ENCODE results near the gene PAH. TPM values are rescaled to one million over a fixed set of nuclear protein-coding genes. Genes with fewer than 3 reads are reported as not detected.

Gene PAH
- total and polyA plus RNA-seq, 2 of the 13 experiments (the other 11 are each of a cell fraction or from before 2014, with no cell fraction given) = 192 to 451 TPM

GRCh38 chr12:102950107-102950949, 33.3 kb upstream of the PAH start (continued):
- peak; percentile 10; the same call in 1 of the 2 replicates for TF ChIP-seq ZNF512B (CRISPR knock-in tag; IDR thresholded peaks at IDR 0.05; ENCODE audit: borderline replicate concordance)
- TF ChIP-seq KAT8 (CRISPR knock-in tag; IDR thresholded peaks at IDR 0.05) = no peak
- no peak for TF ChIP-seq MBD4 (IDR thresholded peaks at IDR 0.05; ENCODE audit: borderline replicate concordance, low read length)
- peak; percentile 49; the same call in 1 of the 2 replicates for TF ChIP-seq ELF3 (CRISPR knock-in tag; IDR thresholded peaks at IDR 0.05)
- TF ChIP-seq ZNF414 (CRISPR knock-in tag; IDR thresholded peaks at IDR 0.05) = no peak
- TF ChIP-seq, protein P1, sequence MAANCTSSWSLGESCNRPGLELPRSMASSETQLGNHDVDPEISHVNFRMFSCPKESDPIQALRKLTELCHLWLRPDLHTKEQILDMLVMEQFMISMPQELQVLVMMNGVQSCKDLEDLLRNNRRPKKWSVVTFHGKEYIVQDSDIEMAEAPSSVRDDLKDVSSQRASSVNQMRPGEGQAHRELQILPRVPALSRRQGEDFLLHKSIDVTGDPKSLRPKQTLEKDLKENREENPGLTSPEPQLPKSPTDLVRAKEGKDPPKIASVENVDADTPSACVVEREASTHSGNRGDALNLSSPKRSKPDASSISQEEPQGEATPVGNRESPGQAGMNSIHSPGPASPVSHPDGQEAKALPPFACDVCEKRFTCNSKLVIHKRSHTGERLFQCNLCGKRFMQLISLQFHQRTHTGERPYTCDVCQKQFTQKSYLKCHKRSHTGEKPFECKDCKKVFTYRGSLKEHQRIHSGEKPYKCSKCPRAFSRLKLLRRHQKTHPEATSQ (CRISPR knock-in tag; IDR thresholded peaks at IDR 0.05; ENCODE audit: borderline replicate concordance) = peak; percentile 76
- no peak for TF ChIP-seq ZNF75D (CRISPR knock-in tag; IDR thresholded peaks at IDR 0.05; ENCODE audit: borderline replicate concordance)
- no peak for TF ChIP-seq HMG20B (CRISPR knock-in tag; conservative IDR thresholded peaks at IDR 0.05)
- no peak for TF ChIP-seq ARID2 (CRISPR knock-in tag; IDR thresholded peaks at IDR 0.05; ENCODE audit: borderline replicate concordance)
- no peak for TF ChIP-seq PHF5A (CRISPR knock-in tag; IDR thresholded peaks at IDR 0.05; ENCODE audit: low read depth, unreplicated experiment)
- no peak for TF ChIP-seq ZNF570 (CRISPR knock-in tag; IDR thresholded peaks at IDR 0.05; ENCODE audit: borderline replicate concordance)
- no peak for TF ChIP-seq MAZ (IDR thresholded peaks at IDR 0.05; ENCODE audit: borderline replicate concordance, low read depth, low read length)
- 0 out of 2 replicates have a peak, but pooled peaks have one; percentile 21 for TF ChIP-seq MAZ (CRISPR knock-in tag; IDR thresholded peaks at IDR 0.05; ENCODE audit: low read depth)
- no peak for TF ChIP-seq PHB2 (IDR thresholded peaks at IDR 0.05; ENCODE audit: partially characterized antibody)
- peak; percentile 80 for TF ChIP-seq ZMYM4 (CRISPR knock-in tag; IDR thresholded peaks at IDR 0.05)
- peak; percentile 87 for TF ChIP-seq ARNTL (CRISPR knock-in tag; IDR thresholded peaks at IDR 0.05)
- no peak for TF ChIP-seq PCBP2 (optimal IDR thresholded peaks at IDR 0.05; ENCODE audit: low read depth, low read length, poor library complexity, severe bottlenecking)
- TF ChIP-seq ZNF605 (CRISPR knock-in tag; IDR thresholded peaks at IDR 0.05) = peak; percentile 68
- peak; percentile 39 for TF ChIP-seq SKI (IDR thresholded peaks at IDR 0.05; ENCODE audit: partially characterized antibody)
- TF ChIP-seq NONO (IDR thresholded peaks at IDR 0.05) = no peak
- peak; percentile 76 for TF ChIP-seq NONO (CRISPR knock-in tag; conservative IDR thresholded peaks at IDR 0.05)
- TF ChIP-seq, protein P2, sequence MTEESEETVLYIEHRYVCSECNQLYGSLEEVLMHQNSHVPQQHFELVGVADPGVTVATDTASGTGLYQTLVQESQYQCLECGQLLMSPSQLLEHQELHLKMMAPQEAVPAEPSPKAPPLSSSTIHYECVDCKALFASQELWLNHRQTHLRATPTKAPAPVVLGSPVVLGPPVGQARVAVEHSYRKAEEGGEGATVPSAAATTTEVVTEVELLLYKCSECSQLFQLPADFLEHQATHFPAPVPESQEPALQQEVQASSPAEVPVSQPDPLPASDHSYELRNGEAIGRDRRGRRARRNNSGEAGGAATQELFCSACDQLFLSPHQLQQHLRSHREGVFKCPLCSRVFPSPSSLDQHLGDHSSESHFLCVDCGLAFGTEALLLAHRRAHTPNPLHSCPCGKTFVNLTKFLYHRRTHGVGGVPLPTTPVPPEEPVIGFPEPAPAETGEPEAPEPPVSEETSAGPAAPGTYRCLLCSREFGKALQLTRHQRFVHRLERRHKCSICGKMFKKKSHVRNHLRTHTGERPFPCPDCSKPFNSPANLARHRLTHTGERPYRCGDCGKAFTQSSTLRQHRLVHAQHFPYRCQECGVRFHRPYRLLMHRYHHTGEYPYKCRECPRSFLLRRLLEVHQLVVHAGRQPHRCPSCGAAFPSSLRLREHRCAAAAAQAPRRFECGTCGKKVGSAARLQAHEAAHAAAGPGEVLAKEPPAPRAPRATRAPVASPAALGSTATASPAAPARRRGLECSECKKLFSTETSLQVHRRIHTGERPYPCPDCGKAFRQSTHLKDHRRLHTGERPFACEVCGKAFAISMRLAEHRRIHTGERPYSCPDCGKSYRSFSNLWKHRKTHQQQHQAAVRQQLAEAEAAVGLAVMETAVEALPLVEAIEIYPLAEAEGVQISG (CRISPR knock-in tag; IDR thresholded peaks at IDR 0.05) = peak; percentile 58; the same call in 1 of the 2 replicates

Data from HepG2 (cell line).